ENCODE results near the gene DYNC1I1.

DNA sequence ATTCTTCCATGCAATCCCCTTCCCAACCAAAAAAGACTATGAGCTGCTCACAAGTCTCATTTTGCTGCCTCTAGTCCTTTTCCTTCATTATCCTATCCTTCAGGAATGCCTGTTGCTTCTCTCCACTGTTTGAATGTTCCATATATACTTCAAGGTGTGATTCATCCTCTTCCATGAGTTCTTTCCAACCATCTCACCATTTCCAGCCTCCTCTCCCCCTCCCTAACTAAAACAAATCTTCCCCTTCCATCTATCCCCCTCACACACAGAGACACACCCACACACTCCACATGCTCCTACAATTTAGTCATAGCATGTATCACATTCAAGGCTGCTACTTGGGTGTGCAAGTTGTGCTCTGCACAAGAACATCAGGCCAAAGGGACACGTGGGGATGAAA, 254.3 kb downstream of the DYNC1I1 start:
- no peak for TF ChIP-seq CTCF (conservative IDR thresholded peaks at IDR 0.05 in 1 of 2, IDR thresholded peaks at IDR 0.05 in 1 of 2; ENCODE audit: extremely low read depth in 1 of 2, insufficient read depth in 1 of 2, low read depth in 1 of 2, low read length in 2 of 2)
- no peak for TF ChIP-seq EZH2 (IDR thresholded peaks at IDR 0.05; ENCODE audit: borderline replicate concordance, low read length)

All from mammary epithelial cell (primary cell).